Measurements from ENCODE around the gene RAB40C. TPM values are rescaled to one million over a fixed set of nuclear protein-coding genes. Genes with fewer than 3 reads are reported as not detected.

RAB40C gene
- total RNA-seq, 1 donor from 2014 or later: 30.6 TPM

GRCh38 chr16:660132-660458 is 70.2 kb downstream of the RAB40C start:
- no peak for TF ChIP-seq CTCF (IDR thresholded peaks at IDR 0.05; ENCODE audit: unreplicated experiment)
- DNase-seq (ENCODE audit: low spot score, unreplicated experiment): no peak
- no peak overlapping the region for H3K27ac Mint-ChIP-seq
- H3K9me3 Mint-ChIP-seq (ENCODE audit: low read depth): no peaks in the 10 kb centered on the region
- no peak overlapping the region for H3K4me3 Mint-ChIP-seq (ENCODE audit: low read depth)
- H3K36me3 Mint-ChIP-seq (ENCODE audit: insufficient read depth): peaks cover 1% of the 10 kb centered on the region
- H3K27me3 Mint-ChIP-seq: no peaks in the 10 kb centered on the region
- H3K4me1 Mint-ChIP-seq (ENCODE audit: low read depth): no peaks in the 10 kb centered on the region

GRCh38 chr16:660459-661183 is 70.8 kb downstream of the RAB40C start:
- Mint-ChIP-seq H3K36me3 (ENCODE audit: insufficient read depth) (peaks cover 1% of the 10 kb centered on the region), H3K9me3 (ENCODE audit: low read depth) (no peaks in the 10 kb centered on the region), H3K27ac (no peak overlapping the region), H3K4me3 (ENCODE audit: low read depth) (no peak overlapping the region), H3K4me1 (ENCODE audit: low read depth) (no peaks in the 10 kb centered on the region), H3K27me3 (no peaks in the 10 kb centered on the region)
- peak; percentile 57 for TF ChIP-seq CTCF (IDR thresholded peaks at IDR 0.05; ENCODE audit: unreplicated experiment)
- peak; percentile 51 for DNase-seq (ENCODE audit: low spot score, unreplicated experiment)

- no peaks in the 10 kb centered on the region for H3K4me1 Mint-ChIP-seq (ENCODE audit: low read depth)
- peak overlapping the region; percentile 69 for H3K27ac Mint-ChIP-seq
- no peaks in the 10 kb centered on the region for H3K27me3 Mint-ChIP-seq
- peaks cover 1% of the 10 kb centered on the region for H3K36me3 Mint-ChIP-seq (ENCODE audit: insufficient read depth)
- no peaks in the 10 kb centered on the region for H3K9me3 Mint-ChIP-seq (ENCODE audit: low read depth)
- H3K4me3 Mint-ChIP-seq (ENCODE audit: low read depth): no peak overlapping the region
- no peak for DNase-seq (ENCODE audit: low spot score, unreplicated experiment)
- TF ChIP-seq CTCF (IDR thresholded peaks at IDR 0.05; ENCODE audit: unreplicated experiment): no peak
These were observed 71.4 kb downstream of the RAB40C start for GRCh38 chr16:661184-661821.

- H3K9me3 Mint-ChIP-seq (ENCODE audit: low read depth): no peaks in the 10 kb centered on the region
- H3K36me3 Mint-ChIP-seq (ENCODE audit: insufficient read depth): peaks cover 1% of the 10 kb centered on the region
- no peak overlapping the region for H3K27ac Mint-ChIP-seq
- no peak overlapping the region for H3K4me3 Mint-ChIP-seq (ENCODE audit: low read depth)
- no peaks in the 10 kb centered on the region for H3K4me1 Mint-ChIP-seq (ENCODE audit: low read depth)
- DNase-seq (ENCODE audit: low spot score, unreplicated experiment): no peak
- TF ChIP-seq CTCF (IDR thresholded peaks at IDR 0.05; ENCODE audit: unreplicated experiment): no peak
- H3K27me3 Mint-ChIP-seq: no peaks in the 10 kb centered on the region
These were observed 72.2 kb downstream of the RAB40C start for GRCh38 chr16:662095-662494.

- H3K27ac Mint-ChIP-seq: no peak overlapping the region
- H3K27me3 Mint-ChIP-seq: no peaks in the 10 kb centered on the region
- H3K9me3 Mint-ChIP-seq (ENCODE audit: low read depth): no peaks in the 10 kb centered on the region
- H3K4me1 Mint-ChIP-seq (ENCODE audit: low read depth): no peaks in the 10 kb centered on the region
- no peak for DNase-seq (ENCODE audit: low spot score, unreplicated experiment)
- no peak overlapping the region for H3K4me3 Mint-ChIP-seq (ENCODE audit: low read depth)
- TF ChIP-seq CTCF (IDR thresholded peaks at IDR 0.05; ENCODE audit: unreplicated experiment): no peak
- H3K36me3 Mint-ChIP-seq (ENCODE audit: insufficient read depth): peaks cover 1% of the 10 kb centered on the region
These were observed 72.7 kb downstream of the RAB40C start for GRCh38 chr16:662597-662996.

Data from progenitor cell of endocrine pancreas (in vitro differentiated cells).